HCT116 (cell line): ENCODE measurements around the gene PIP4K2B. TPM values are rescaled to one million over a fixed set of nuclear protein-coding genes. Genes with fewer than 3 reads are reported as not detected.

Source experiments
- ATAC-seq: fragments of 200-7000 bp; cut with Tn5 transposase; 2 replicates; pipeline ENCODE4 v1.9.1; 2020; ENCODE audit warnings: mild to moderate bottlenecking, moderate library complexity
- BruUV-seq: library from RNA; stranded (reverse); fragments of 400-500 nt; replicated peaks from 2 replicates; lab custom pipeline; 2021; lab: Mats Ljungman, UMichigan
- CTCF ChIA-PET: fragments of 300-600 bp; sonication (Branson Sonifier 250); formaldehyde crosslinking; loops from one replicate; lab custom pipeline; 2021; ENCODE audit warnings: antibody characterized with exemption; lab: Charles Lee
- POLR2A ChIA-PET: fragments of 300-600, 350-600 bp; sonication (Branson Sonifier 250); formaldehyde crosslinking; loops from one replicate; lab custom pipeline; 2021; ENCODE audit warnings: antibody characterized with exemption; lab: Charles Lee
- RAD21 ChIA-PET, 2 experiments: fragments of 300-600 bp; sonication (Branson Sonifier 250); formaldehyde crosslinking; loops; one replicate each; lab custom pipeline; 2023; ENCODE audit warnings: low total read pairs in 2 of 2; ENCODE audit not compliant: uncharacterized antibody in 2 of 2, unreplicated experiment in 2 of 2, low non-redundant PET in 1 of 2; lab: Charles Lee
- DNase-seq: peaks from one replicate; pipeline ENCODE4 v3.0.0-alpha.2; 2010; ENCODE audit warnings: low read depth, low spot score
- H2AFZ ChIP-seq: fragments of 200-600 bp; shearing (Covaris generic), sonication (generic); 2 replicates; pipeline ENCODE4 v1.6.1; 2017; ENCODE audit warnings: low read depth, mixed run types, mixed read lengths, antibody characterized with exemption, low read length; ENCODE audit not compliant: poor library complexity, severe bottlenecking
- H3K27ac ChIP-seq: 2 replicates; pipeline ENCODE4 v1.5.1; 2012; ENCODE audit warnings: low read depth, low read length
- H3K27me3 ChIP-seq: fragments of 200-600 bp; sonication (generic); 2 replicates; pipeline ENCODE4 v1.6.1; 2016; ENCODE audit warnings: mixed run types, low read length, mixed read lengths; ENCODE audit not compliant: insufficient read depth
- H3K36me3 ChIP-seq, 2 experiments: fragments of 200-500 bp in 1 of 2; fragments of 200-600 bp in 1 of 2; sonication (Bioruptor generic) in 1 of 2; sonication (generic) in 1 of 2; 2 replicates each; pipeline versions ENCODE4 v1.5.1 to v1.6.1; 2014 to 2016; ENCODE audit warnings: low read length in 2 of 2, inconsistent platforms in 1 of 2, mixed read lengths in 1 of 2, mixed run types in 1 of 2; ENCODE audit not compliant: insufficient read depth in 2 of 2, control insufficient read depth in 1 of 2
- H3K4me1 ChIP-seq, 2 experiments: fragments of 200-600 bp in 1 of 2; sonication (generic) in 1 of 2; 2 replicates each; pipeline versions ENCODE4 v1.5.1 to v1.6.1; 2012 to 2017; ENCODE audit warnings: low read length in 2 of 2, inconsistent platforms in 1 of 2, mild to moderate bottlenecking in 1 of 2, mixed read lengths in 1 of 2, mixed run types in 1 of 2, moderate library complexity in 1 of 2; ENCODE audit not compliant: insufficient read depth in 2 of 2, control insufficient read depth in 1 of 2
- H3K4me2 ChIP-seq: fragments of 200-600 bp; sonication (generic); 2 replicates; pipeline ENCODE4 v1.6.1; 2017; ENCODE audit warnings: mixed run types, low read length, mixed read lengths
- H3K4me3 ChIP-seq, 2 experiments: fragments of 200-600 bp in 1 of 2; sonication (generic) in 1 of 2; replicated peaks in 1 of 2; 2 replicates each; pipeline ENCODE4 v1.5.1; 2011 to 2016; ENCODE audit warnings: low read length in 2 of 2, control low read depth in 1 of 2, low read depth in 1 of 2, mild to moderate bottlenecking in 1 of 2, mixed read lengths in 1 of 2, mixed run types in 1 of 2
- H3K79me2 ChIP-seq: fragments of 200-600 bp; sonication (generic); 2 replicates; pipeline ENCODE4 v1.6.1; 2017; ENCODE audit warnings: mild to moderate bottlenecking, mixed run types, low read length, moderate library complexity, mixed read lengths; ENCODE audit not compliant: insufficient read depth
- H3K9ac ChIP-seq: fragments of 200-600 bp; sonication (generic); 2 replicates; pipeline ENCODE4 v1.6.1; 2016; ENCODE audit warnings: low read length, mixed read lengths
- H3K9me2 ChIP-seq: fragments of 200-600 bp; sonication (generic), shearing (Covaris generic); 2 replicates; pipeline ENCODE4 v1.6.1; 2017; ENCODE audit warnings: mixed run types, mild to moderate bottlenecking, moderate library complexity; ENCODE audit not compliant: insufficient read depth
- H3K9me3 ChIP-seq, 2 experiments: fragments of 200-500 bp in 1 of 2; fragments of 200-600 bp in 1 of 2; sonication (Bioruptor generic) in 1 of 2; sonication (generic) in 1 of 2; 2 replicates each; pipeline ENCODE4 v1.6.1; 2014 to 2017; ENCODE audit warnings: low read length in 2 of 2, mixed read lengths in 2 of 2, inconsistent platforms in 1 of 2, low read depth in 1 of 2, mild to moderate bottlenecking in 1 of 2, mixed run types in 1 of 2, moderate library complexity in 1 of 2; ENCODE audit not compliant: control insufficient read depth in 1 of 2, insufficient read depth in 1 of 2
- H4K20me1 ChIP-seq: fragments of 200-600 bp; sonication (generic), shearing (Covaris generic); 2 replicates; pipeline ENCODE4 v1.6.1; 2017; ENCODE audit warnings: mixed run types, mild to moderate bottlenecking, moderate library complexity; ENCODE audit not compliant: insufficient read depth
- CBX3 ChIP-seq: IDR thresholded peaks from 2 replicates; pipeline ENCODE4 v1.6.1; 2012; ENCODE audit warnings: low read depth
- CEBPB ChIP-seq: IDR thresholded peaks from 2 replicates; pipeline ENCODE4 v1.6.1; 2012; ENCODE audit warnings: low read depth
- EGR1 ChIP-seq: IDR thresholded peaks from 2 replicates; pipeline ENCODE4 v1.6.1; 2012; ENCODE audit warnings: low read depth
- EZH2 ChIP-seq: fragments of 200-600 bp; sonication (generic); IDR thresholded peaks from 2 replicates; pipeline ENCODE4 v1.6.1; 2017; ENCODE audit warnings: antibody characterized with exemption, mixed run types
- SIN3A ChIP-seq: IDR thresholded peaks from 2 replicates; pipeline ENCODE4 v1.6.1; 2012; ENCODE audit warnings: low read depth
- SP1 ChIP-seq: IDR thresholded peaks from 2 replicates; pipeline ENCODE4 v1.6.1; 2012; ENCODE audit warnings: low read depth
- YY1 ChIP-seq: IDR thresholded peaks from 2 replicates; pipeline ENCODE4 v1.6.1; 2011; ENCODE audit warnings: low read length, low read depth, moderate library complexity, mild to moderate bottlenecking; ENCODE audit not compliant: insufficient replicate concordance; ENCODE audit errors: extremely low read depth
- intact Hi-C: fragments of 100-400 bp; cut with micrococcal nuclease; formaldehyde crosslinking; loops from 2 replicates; pipeline ENCODE4 v1.10.0; 2022
- total RNA-seq: library from RNA; stranded (reverse); gene quantifications from one replicate; pipeline ENCODE4 v1.2.1, GENCODE V29; 2021; ENCODE audit not compliant: unreplicated experiment
- TF ChIP-seq, protein P1 (sequence below), 3 experiments: fragments of 200-600 bp in 1 of 3; sonication (generic) in 1 of 3; IDR thresholded peaks in 2 of 3; conservative IDR thresholded peaks in 1 of 3; 2 replicates each; pipeline ENCODE4 v1.5.1; 2012 to 2017; ENCODE audit warnings: low read depth in 2 of 3, low read length in 2 of 3, antibody characterized with exemption in 1 of 3, borderline replicate concordance in 1 of 3, control low read depth in 1 of 3, mild to moderate bottlenecking in 1 of 3, mixed read lengths in 1 of 3, mixed run types in 1 of 3, moderate library complexity in 1 of 3; ENCODE audit not compliant: insufficient read depth in 1 of 3
- TF ChIP-seq, protein P2 (sequence below): IDR thresholded peaks from 2 replicates; pipeline ENCODE4 v1.6.1; 2011; ENCODE audit warnings: mild to moderate bottlenecking, low read length, moderate library complexity; ENCODE audit not compliant: insufficient replicate concordance; ENCODE audit errors: extremely low read depth

The PIP4K2B gene
- total RNA-seq, 1 experiment from 2014 or later: 40.3 TPM

DNA sequence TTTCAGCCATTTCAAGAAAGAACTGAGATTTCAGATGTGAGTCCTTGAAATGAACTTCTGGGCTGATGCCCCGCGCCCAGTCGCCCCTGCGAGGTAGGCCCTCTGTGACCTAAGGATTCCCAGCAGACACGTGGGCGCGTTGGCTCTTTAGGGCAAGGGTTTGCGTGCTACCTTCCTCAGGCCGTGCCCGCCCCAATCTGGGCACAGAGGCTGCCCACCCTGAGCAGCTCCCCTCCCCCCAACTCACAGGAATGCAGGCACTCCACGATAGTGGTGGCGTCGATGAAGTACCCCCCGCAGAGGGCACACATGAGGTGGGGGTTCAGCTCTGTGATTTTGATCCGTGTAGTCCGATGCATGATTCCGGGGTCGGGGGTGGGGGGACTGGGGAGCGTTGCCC lies 59.3 kb downstream of the PIP4K2B start (continued):
- TF ChIP-seq CEBPB: no peak
- TF ChIP-seq CBX3: no peak
- TF ChIP-seq EGR1: no peak
- TF ChIP-seq SIN3A: no peak
- TF ChIP-seq YY1: no peak
- TF ChIP-seq, protein P1, sequence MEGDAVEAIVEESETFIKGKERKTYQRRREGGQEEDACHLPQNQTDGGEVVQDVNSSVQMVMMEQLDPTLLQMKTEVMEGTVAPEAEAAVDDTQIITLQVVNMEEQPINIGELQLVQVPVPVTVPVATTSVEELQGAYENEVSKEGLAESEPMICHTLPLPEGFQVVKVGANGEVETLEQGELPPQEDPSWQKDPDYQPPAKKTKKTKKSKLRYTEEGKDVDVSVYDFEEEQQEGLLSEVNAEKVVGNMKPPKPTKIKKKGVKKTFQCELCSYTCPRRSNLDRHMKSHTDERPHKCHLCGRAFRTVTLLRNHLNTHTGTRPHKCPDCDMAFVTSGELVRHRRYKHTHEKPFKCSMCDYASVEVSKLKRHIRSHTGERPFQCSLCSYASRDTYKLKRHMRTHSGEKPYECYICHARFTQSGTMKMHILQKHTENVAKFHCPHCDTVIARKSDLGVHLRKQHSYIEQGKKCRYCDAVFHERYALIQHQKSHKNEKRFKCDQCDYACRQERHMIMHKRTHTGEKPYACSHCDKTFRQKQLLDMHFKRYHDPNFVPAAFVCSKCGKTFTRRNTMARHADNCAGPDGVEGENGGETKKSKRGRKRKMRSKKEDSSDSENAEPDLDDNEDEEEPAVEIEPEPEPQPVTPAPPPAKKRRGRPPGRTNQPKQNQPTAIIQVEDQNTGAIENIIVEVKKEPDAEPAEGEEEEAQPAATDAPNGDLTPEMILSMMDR (IDR thresholded peaks at IDR 0.05 in 2 of 3, conservative IDR thresholded peaks at IDR 0.05 in 1 of 3; ENCODE audit: borderline replicate concordance in 1 of 3, insufficient read depth in 1 of 3, low read depth in 2 of 3, low read length in 2 of 3): no peak
- no peak for TF ChIP-seq EZH2

DNA sequence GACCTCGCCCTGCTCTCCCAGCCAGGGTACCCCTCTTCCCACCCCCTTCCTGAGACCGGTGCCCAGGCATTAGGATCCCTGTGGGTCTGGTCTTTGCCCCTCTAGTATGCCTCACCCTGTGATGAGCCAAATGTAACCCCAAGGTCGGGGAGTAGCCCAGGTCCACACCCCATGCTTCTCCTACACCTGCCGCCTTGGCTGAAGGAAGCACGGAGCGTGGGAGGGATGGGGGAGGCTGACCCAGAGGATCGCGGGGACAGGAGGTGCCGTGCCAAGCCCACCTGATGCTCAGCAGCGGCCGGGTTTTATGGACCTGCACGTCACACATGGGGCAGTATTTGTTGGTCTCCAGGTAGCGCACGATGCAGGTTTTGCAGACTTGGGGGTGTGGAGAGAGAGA lies 60.1 kb downstream of the PIP4K2B start:
- H4K20me1 ChIP-seq: no peaks in the 10 kb centered on the region
- no peak overlapping the region for H3K9ac ChIP-seq
- ChIA-PET RAD21 (no interaction called here), POLR2A (no interaction called here), CTCF (no interaction called here)
- no peaks in the 10 kb centered on the region for H3K9me2 ChIP-seq
- H2AFZ ChIP-seq: no peak overlapping the region
- BruUV-seq: no TSS peak
- H3K9me3 ChIP-seq: no peaks in the 10 kb centered on the region
- H3K4me1 ChIP-seq: peaks cover 6 to 22% of the 10 kb centered on the region in 2 experiments; a peak in 3 of 4 replicates
- H3K27me3 ChIP-seq: no peaks in the 10 kb centered on the region
- no peak overlapping the region for H3K4me2 ChIP-seq
- intact Hi-C loops: loop anchor here (10.0 kb wide), 1 partner anchor 415 kb away; the partner anchor contains the start of gene PLXDC1
- TF ChIP-seq CBX3 (no peak), SP1 (no peak)
- TF ChIP-seq, protein P2, sequence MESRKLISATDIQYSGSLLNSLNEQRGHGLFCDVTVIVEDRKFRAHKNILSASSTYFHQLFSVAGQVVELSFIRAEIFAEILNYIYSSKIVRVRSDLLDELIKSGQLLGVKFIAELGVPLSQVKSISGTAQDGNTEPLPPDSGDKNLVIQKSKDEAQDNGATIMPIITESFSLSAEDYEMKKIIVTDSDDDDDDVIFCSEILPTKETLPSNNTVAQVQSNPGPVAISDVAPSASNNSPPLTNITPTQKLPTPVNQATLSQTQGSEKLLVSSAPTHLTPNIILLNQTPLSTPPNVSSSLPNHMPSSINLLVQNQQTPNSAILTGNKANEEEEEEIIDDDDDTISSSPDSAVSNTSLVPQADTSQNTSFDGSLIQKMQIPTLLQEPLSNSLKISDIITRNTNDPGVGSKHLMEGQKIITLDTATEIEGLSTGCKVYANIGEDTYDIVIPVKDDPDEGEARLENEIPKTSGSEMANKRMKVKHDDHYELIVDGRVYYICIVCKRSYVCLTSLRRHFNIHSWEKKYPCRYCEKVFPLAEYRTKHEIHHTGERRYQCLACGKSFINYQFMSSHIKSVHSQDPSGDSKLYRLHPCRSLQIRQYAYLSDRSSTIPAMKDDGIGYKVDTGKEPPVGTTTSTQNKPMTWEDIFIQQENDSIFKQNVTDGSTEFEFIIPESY: no peak
- no peak for ATAC-seq
- peaks cover 19 to 30% of the 10 kb centered on the region in 2 experiments for H3K36me3 ChIP-seq
- no peak for DNase-seq
- H3K4me3 ChIP-seq: no peak overlapping the region
- H3K79me2 ChIP-seq: peaks cover 41% of the 10 kb centered on the region
- H3K27ac ChIP-seq: no peak overlapping the region
